AG10803 (cell line): ENCODE measurements around the gene SLCO3A1.

Experiments
- DNase-seq: peaks from one replicate; pipeline ENCODE4 v3.0.0; 2010; ENCODE audit warnings: low read depth
- H3K4me3 ChIP-seq: 2 replicates; pipeline ENCODE4 v1.5.1; 2011; ENCODE audit warnings: mild to moderate bottlenecking, low read length, control low read depth
- TF ChIP-seq, protein P1 (sequence below): conservative IDR thresholded peaks from 2 replicates; pipeline ENCODE4 v1.5.1; 2011; ENCODE audit warnings: mild to moderate bottlenecking, low read length, control low read depth, inconsistent platforms

Gene SLCO3A1

DNA sequence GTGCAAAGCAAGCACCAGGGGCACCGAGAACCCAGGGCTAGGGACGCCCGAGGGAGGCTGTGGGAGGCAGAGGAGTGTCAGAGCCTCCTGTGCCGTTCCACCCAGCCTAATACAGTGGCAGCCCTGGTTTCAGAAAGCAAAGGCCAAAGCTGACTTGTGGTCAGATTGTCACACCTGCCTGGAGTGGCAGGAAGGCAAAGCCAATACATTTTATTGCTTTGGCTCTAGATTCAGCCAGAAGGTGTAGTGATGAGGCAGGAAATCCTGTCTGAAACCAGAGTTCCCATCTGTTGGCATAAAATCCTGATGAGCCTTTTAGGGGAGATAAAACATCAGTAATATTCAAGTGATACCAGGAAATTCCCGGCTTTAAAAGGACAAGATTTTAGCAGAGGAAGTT, 168.3 kb downstream of the SLCO3A1 start:
- TF ChIP-seq, protein P1, sequence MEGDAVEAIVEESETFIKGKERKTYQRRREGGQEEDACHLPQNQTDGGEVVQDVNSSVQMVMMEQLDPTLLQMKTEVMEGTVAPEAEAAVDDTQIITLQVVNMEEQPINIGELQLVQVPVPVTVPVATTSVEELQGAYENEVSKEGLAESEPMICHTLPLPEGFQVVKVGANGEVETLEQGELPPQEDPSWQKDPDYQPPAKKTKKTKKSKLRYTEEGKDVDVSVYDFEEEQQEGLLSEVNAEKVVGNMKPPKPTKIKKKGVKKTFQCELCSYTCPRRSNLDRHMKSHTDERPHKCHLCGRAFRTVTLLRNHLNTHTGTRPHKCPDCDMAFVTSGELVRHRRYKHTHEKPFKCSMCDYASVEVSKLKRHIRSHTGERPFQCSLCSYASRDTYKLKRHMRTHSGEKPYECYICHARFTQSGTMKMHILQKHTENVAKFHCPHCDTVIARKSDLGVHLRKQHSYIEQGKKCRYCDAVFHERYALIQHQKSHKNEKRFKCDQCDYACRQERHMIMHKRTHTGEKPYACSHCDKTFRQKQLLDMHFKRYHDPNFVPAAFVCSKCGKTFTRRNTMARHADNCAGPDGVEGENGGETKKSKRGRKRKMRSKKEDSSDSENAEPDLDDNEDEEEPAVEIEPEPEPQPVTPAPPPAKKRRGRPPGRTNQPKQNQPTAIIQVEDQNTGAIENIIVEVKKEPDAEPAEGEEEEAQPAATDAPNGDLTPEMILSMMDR: no peak
- no peak overlapping the region for H3K4me3 ChIP-seq
- DNase-seq: no peak

DNA sequence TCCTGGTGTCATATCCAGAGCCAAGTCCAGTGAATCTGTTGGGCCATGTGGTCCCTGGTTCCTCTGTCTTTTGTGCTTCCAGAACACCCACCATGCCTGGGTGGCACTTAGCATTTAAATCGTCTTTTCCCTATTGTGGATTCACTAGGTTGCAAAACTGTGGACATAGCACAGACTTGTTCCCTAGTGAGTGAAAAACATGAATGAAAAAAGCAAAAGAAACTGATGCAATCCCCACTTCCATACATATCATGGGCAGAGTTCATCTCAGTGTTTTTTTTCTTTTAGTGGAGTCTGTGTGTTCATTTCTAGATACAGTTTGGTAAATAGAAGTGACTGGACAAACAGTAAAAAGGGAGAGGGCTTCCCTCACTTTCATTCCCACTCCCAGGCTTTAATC, 170.5 kb downstream of the SLCO3A1 start:
- H3K4me3 ChIP-seq: no peak overlapping the region
- TF ChIP-seq, protein P1: no peak
- DNase-seq: no peak

DNA sequence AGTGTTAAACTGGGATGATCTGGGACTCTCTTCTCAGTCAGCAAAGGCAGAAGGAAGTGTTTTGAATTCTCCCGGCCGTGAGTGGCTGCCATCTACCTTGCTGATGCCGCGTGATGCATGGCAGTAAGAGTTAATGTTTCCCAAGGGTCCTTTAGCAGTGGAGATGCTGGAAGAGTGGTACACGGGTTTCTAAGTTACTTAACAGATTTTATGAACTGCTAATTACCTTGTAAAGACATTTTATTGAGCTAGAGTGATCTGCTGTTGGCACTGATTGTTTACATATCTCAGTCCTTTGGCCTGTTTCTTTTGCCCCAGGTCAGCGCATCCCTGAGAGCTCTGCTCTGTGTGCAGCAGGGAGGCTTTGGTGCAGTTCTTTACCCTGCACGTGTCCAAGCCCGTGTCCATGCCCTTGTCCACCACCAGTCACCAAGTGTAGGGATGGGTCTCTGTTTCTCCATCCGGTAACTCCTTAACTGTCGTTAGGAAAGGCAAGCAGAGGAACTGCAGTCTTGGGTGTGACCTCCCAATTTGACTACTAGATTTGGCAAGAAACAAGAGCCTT, 172.3 kb downstream of the SLCO3A1 start:
- no peak overlapping the region for H3K4me3 ChIP-seq
- DNase-seq: no peak
- TF ChIP-seq, protein P1: no peak

DNA sequence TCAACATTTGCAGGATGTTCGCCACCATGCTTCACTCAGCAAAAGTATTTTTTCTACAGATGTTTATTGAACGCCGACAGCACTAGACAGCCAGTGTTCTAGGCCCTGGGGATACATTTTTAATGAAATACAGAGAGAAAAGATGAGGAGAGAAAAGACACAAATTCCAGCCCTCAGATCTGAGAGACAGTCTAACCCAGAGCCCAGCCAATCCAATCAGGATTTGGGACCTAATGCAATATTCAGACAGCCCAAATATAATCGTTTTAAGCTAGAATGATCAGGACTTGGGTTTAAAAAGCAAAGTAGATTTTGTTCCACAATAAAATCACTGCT, 174.8 kb downstream of the SLCO3A1 start:
- DNase-seq: no peak
- H3K4me3 ChIP-seq: no peak overlapping the region
- TF ChIP-seq, protein P1: no peak

DNA sequence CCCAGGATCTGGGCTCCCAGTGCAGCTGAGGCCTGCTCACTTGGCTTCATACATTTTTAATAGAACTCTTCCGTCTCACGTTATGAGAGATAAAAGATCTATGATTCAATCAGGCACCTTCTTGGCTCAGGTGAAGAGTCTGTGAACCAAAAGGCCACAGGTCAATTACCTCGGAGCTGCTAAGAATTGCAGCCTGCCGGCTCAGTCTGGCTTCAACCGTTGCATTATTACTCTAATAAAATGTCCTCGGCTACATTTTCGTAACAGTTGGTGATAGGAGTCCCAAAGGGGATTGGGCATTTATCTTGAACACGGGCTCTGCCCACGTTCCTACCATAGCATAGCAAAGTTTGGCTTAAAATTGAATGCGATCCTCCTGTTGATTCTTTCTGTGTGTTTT, 176.3 kb downstream of the SLCO3A1 start:
- TF ChIP-seq, protein P1: no peak
- DNase-seq: no peak
- no peak overlapping the region for H3K4me3 ChIP-seq

DNA sequence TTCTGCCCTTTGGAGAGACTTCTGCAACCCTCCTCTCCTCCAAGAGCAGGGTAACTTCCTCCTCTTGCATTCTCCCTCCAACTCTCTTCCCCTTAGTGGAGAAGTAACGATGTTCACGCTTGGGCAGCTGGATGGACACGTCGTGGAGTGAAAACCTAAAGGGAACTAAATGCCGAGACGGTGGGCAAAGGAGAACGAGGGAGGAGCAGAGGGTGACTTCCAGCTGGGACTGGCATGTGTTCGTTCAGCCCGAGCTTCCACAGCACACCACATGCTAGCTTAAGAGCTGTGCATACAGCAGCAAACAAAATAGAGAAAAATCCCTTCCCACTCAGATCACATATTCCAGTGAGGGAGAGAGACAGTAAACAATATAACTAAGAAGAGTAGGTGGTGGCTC, 179.8 kb downstream of the SLCO3A1 start:
- TF ChIP-seq, protein P1: no peak
- no peak for DNase-seq

DNA sequence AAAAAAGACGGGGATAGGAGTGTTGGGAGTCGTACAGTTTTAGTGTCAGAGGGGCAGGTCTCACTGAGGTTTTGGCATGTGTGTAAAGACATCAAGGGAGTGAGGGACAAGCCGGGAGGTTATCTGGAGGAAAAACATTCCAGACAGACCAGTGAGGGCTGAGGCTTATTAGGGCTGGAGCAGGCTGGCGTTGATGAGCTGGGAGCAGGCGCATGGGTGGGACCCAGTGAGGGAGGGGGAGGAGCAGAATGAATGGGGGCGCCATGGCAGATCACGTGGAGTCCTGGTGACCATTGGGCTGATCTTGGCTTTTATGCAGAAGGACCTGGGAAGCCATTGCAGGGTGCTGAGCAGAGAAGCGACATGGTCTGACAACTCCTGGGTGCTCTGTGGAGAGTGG, 180.2 kb downstream of the SLCO3A1 start:
- TF ChIP-seq, protein P1: no peak
- no peak for DNase-seq
- H3K4me3 ChIP-seq: no peak overlapping the region

More for the DNA sequence above, 179.8 kb downstream of the SLCO3A1 start:
- H3K4me3 ChIP-seq: no peak overlapping the region
